Cardiac muscle cell (in vitro differentiated cells and primary cell): Measurements from ENCODE around the gene CREG2. TPM values are rescaled to one million over a fixed set of nuclear protein-coding genes. Genes with fewer than 3 reads are reported as not detected.
A peak's percentile ranks its signal among the peaks of the same experiment; 100 is the strongest.

Source experiments
- DNase-seq, 2 donors: peaks; one replicate each; pipeline versions ENCODE4 v3.0.0 to v3.0.0-alpha.2; 2010 to 2017; ENCODE audit warnings: low read depth in 1 of 2, low spot score in 1 of 2
- H3K27ac ChIP-seq: fragments of 200-600 bp; sonication (generic); 2 replicates; pipeline ENCODE4 v1.5.1; 2016
- H3K27me3 ChIP-seq: fragments of 200-600 bp; sonication (generic); 2 replicates; pipeline ENCODE4 v1.6.0; 2016; ENCODE audit warnings: control low read depth
- H3K36me3 ChIP-seq: fragments of 200-600 bp; sonication (generic); 2 replicates; pipeline ENCODE4 v1.5.1; 2016; ENCODE audit warnings: control low read depth
- H3K4me1 ChIP-seq: fragments of 200-600 bp; sonication (generic); 2 replicates; pipeline ENCODE4 v1.8.1; 2017; ENCODE audit warnings: low read depth, mild to moderate bottlenecking, mixed run types
- H3K4me3 ChIP-seq: fragments of 200-600 bp; sonication (generic); 2 replicates; pipeline ENCODE4 v1.5.1; 2016; ENCODE audit warnings: mild to moderate bottlenecking
- H3K9me3 ChIP-seq: fragments of 200-600 bp; sonication (generic); 2 replicates; pipeline ENCODE4 v1.5.1; 2017; ENCODE audit warnings: low read depth, mild to moderate bottlenecking, control low read depth
- polyA plus RNA-seq: library from polyadenylated mRNA; unstranded; fragments of >200 nt; fragmentation: Nextera tagmentation; extraction: Ambion mirVana; gene quantifications from 2 replicates; pipeline ENCODE4 v1.2.1, GENCODE V29; 2016
- total RNA-seq: library from RNA; depleted of rRNA; stranded (reverse); fragments of >200 nt; gene quantifications from 2 replicates; pipeline ENCODE4 v1.2.3, GENCODE V29; 2016
- TF ChIP-seq, protein P1 (sequence below): IDR thresholded peaks from 2 replicates; pipeline ENCODE4 v1.5.1; 2012; ENCODE audit warnings: low read depth, mild to moderate bottlenecking, low read length

CREG2 gene
- total and polyA plus RNA-seq, 2 experiments from 2014 or later: 2.2 to 4.9 TPM

- Histone ChIP-seq H3K9me3 (no peaks in the 10 kb centered on the region), H3K4me3 (no peak overlapping the region), H3K27ac (no peak overlapping the region), H3K27me3 (peaks cover 39% of the 10 kb centered on the region), H3K4me1 (no peaks in the 10 kb centered on the region), H3K36me3 (no peaks in the 10 kb centered on the region)
- DNase-seq: no peak
- TF ChIP-seq, protein P1, sequence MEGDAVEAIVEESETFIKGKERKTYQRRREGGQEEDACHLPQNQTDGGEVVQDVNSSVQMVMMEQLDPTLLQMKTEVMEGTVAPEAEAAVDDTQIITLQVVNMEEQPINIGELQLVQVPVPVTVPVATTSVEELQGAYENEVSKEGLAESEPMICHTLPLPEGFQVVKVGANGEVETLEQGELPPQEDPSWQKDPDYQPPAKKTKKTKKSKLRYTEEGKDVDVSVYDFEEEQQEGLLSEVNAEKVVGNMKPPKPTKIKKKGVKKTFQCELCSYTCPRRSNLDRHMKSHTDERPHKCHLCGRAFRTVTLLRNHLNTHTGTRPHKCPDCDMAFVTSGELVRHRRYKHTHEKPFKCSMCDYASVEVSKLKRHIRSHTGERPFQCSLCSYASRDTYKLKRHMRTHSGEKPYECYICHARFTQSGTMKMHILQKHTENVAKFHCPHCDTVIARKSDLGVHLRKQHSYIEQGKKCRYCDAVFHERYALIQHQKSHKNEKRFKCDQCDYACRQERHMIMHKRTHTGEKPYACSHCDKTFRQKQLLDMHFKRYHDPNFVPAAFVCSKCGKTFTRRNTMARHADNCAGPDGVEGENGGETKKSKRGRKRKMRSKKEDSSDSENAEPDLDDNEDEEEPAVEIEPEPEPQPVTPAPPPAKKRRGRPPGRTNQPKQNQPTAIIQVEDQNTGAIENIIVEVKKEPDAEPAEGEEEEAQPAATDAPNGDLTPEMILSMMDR: no peak
Observed at GRCh38 chr2:101382442-101382841, 4.9 kb downstream of the CREG2 start.

- peaks cover 7% of the 10 kb centered on the region for H3K4me1 ChIP-seq
- H3K36me3 ChIP-seq: no peaks in the 10 kb centered on the region
- H3K27me3 ChIP-seq: peaks cover 21% of the 10 kb centered on the region
- H3K9me3 ChIP-seq: no peaks in the 10 kb centered on the region
- peak in 1 of 2 donors; percentile 81 for DNase-seq
- H3K4me3 ChIP-seq: no peak overlapping the region
- TF ChIP-seq, protein P1: no peak
- no peak overlapping the region for H3K27ac ChIP-seq
Observed at GRCh38 chr2:101380376-101380775, 6.9 kb downstream of the CREG2 start.

- H3K9me3 ChIP-seq: no peaks in the 10 kb centered on the region
- H3K27ac ChIP-seq: no peak overlapping the region
- H3K4me3 ChIP-seq: no peak overlapping the region
- DNase-seq: no peak
- H3K27me3 ChIP-seq: peaks cover 8% of the 10 kb centered on the region
- peaks cover 12% of the 10 kb centered on the region for H3K4me1 ChIP-seq
- no peaks in the 10 kb centered on the region for H3K36me3 ChIP-seq
- TF ChIP-seq, protein P1: no peak
Observed at GRCh38 chr2:101379091-101379490, 8.2 kb downstream of the CREG2 start.

DNA sequence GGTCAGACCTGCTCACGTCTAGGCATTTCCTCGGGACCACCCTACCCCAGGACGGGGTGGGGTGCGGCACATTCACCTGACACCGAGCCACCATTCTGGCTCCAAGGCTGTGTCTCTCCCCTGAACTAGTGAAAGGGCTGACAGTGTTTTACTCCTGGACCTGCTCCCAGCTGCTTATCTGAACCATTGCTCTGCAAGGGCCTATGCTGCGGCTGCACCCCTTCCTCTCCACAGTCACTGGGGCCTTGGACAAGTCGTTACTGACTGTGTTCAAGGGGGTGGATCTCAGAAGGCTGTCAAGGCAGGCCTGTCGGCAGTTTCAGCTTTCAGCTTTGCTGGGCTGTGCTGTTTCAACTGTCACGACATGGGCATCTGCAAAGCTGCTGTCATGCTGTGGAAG is 11.7 kb downstream of the CREG2 start:
- peak in 1 of 2 donors; percentile 56 for DNase-seq

DNA sequence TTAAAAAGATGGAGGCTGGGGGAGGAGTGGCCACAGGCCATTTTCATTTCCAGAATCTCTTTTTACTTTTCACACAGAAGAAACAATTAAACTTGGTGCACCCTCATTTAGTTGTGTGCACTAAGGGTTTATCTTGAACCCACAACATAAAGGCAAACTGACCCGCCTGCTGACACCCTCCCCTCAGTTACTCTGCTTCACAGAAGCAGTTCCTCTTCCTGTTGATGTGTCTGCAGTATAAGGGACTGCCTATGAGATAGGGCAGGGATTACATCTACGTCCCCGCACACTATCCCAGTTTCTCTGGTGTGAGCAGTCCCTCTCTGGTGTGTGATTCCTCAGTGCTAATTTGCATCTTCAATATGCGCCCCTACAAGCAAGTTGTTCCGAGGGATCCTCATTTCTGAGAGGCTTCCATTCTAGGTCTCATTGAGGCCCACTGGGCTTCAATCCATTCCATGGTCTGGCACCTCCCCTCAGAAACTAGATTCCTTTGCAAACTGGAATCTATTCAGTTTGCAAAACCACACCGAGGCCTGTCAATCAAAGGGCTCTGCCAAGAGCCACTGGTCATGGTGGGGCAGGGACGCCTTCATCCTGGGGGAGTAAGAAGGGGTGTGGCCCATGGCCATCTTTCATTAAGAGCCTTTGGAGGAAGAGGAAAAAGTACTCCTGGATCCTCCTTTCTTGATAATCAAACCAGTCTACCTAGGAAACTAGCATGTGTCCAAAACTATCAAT is 12.3 kb downstream of the CREG2 start:
- H3K9me3 ChIP-seq: no peaks in the 10 kb centered on the region
- no peak overlapping the region for H3K4me3 ChIP-seq
- TF ChIP-seq, protein P1: no peak
- no peaks in the 10 kb centered on the region for H3K27me3 ChIP-seq
- no peak for DNase-seq
- peaks cover 21% of the 10 kb centered on the region for H3K4me1 ChIP-seq
- H3K36me3 ChIP-seq: no peaks in the 10 kb centered on the region
- peak overlapping the region; percentile 37 for H3K27ac ChIP-seq

More for the DNA sequence above, 11.7 kb downstream of the CREG2 start:
- TF ChIP-seq, protein P1: no peak
- Histone ChIP-seq H3K9me3 (no peaks in the 10 kb centered on the region), H3K4me1 (peaks cover 21% of the 10 kb centered on the region), H3K27ac (peak overlapping the region; percentile 37), H3K4me3 (no peak overlapping the region), H3K27me3 (no peaks in the 10 kb centered on the region), H3K36me3 (no peaks in the 10 kb centered on the region)
